HCEC 1CT (cell line): ENCODE measurements around the gene CLDN4.
"Not testable (repeated sequence)": the region's sequence is repeated elsewhere in the genome, so short reads cannot be mapped to it uniquely, and the experiment has no call there.

Experiments
- DNase-seq: peaks from one replicate; pipeline ENCODE4 v3.0.0-alpha.2; 2017

The CLDN4 gene

DNA sequence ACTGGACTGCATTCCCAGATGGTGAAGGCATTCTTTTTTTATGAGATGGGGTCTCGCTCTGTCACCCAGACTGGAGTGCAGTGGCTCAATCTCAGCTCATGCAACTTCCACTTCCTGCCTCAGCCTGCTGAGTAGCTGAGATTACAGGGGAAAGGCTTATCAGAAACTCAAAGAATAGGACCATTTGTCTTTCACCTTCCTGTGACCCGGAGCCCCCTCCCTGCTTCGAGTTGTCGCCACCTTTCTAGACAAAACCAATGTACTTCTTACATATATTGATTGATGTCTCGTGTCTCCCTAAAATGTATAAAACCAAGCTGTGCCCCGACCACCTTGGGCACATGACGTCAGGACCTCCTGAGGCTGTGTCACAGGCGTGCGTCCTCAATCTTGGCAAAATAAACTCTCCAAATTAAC lies 13.3 kb downstream of the CLDN4 start:
- no peak for DNase-seq

DNA sequence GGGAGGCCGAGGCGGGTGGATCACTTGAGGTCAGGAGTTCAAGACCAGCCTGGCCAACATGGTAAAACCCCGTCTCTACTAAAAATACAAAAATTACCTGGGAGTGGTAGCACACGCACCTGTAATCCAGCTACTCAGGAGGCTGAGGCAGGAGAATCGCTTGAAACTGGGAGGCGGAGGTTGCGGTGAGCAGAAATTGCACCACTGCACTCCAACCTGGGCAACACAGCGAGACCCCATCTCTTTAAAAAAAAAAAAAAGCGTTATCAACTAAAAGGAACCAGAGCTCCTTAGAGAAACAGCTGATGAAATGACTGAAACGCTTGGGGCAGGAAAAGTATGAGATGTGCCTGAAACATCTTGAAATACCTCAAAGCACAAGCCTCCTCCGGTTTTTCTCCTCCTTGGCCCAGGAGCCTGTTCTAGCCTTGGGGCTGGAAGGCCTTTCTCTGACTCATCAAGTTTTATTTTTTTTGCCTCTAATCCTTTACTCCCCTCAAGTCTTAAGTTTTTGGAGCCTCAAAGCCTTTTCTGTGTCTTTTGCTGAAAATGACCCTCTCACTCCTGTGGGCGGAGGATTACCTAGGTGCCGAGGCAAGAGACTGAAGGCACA lies 14.2 kb downstream of the CLDN4 start:
- DNase-seq: peak; percentile 26

DNA sequence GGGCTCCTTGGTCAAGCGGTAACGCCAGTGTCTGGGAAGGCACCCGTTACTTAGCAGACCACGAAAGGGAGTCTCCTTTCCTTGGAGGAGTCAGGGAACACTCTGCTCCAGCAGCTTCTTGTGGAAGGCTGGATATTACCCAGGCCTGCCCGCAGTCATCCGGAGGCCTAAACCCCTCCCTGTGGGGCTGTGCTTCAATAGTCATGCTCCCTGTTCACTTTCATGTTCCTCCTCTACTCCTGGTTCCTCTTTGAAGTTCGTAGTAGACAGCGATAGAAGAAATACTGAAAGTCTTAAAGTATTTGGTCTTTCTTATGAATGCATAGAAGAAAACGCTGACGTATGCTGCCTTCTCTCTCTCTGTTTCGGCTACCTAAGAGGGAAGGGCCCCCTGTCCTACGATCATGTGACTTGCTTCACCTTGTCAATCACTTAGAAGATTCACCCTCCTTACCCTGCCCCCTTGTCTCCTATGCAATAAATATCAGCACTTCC lies 15.0 kb downstream of the CLDN4 start:
- not testable (repeated sequence) for DNase-seq

DNA sequence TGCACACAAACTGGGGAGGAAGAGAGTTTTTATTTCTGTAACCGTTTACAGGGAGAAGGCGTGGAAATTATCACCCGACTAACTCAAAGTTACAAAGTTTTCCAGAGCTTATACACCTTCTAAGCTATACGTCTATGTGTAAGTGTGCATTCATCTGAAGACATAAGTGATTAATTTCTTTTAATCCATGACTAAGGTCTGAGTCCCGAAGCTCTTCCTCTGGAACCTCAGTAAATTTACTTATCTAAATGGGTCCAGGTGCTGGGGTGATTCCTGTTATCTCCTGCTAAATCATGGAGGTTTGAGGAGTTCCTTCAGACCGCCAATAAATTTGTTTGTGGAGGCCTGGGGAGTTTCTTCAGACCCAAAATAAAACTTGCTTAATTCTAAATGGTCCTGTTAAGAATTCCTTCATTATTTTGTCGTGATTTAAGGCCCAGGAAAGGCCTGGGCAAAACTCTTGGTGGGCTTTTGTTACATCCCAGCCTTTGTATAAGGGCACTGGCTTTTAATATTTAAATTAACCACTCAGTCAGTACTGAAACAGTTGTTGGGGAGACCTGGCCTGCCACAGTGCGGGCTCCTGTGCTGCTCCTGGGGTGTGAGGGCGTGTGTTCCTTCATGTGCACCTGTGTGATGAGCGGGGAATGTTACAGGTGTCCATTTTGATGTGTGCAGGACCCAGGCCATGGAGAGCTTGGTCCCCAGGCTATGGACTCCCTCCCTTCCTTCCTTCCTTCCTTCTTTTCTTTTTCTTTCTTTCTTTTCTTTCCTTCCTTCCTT lies 17.3 kb downstream of the CLDN4 start:
- no peak for DNase-seq

DNA sequence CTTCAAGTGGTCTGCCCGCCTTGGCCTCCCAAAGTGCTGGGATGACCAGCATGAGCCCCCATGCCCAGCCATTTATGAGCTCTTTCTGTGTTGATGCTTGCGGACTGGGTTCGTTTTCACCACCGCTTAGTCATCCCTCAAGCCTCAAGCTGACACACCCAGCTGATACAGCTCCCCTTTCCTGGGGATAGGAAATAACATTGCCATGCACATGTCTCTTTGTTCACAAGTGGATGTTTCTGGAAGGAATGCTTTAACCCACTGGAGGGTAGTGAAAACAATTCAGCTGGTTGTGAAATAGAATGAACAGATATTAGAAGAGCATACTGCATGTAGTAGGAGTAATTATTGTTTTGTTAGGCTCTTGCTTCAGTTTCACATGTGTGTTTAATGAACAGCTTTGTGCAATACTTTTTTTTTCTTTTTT lies 20.0 kb downstream of the CLDN4 start:
- DNase-seq: peak; percentile 96

DNA sequence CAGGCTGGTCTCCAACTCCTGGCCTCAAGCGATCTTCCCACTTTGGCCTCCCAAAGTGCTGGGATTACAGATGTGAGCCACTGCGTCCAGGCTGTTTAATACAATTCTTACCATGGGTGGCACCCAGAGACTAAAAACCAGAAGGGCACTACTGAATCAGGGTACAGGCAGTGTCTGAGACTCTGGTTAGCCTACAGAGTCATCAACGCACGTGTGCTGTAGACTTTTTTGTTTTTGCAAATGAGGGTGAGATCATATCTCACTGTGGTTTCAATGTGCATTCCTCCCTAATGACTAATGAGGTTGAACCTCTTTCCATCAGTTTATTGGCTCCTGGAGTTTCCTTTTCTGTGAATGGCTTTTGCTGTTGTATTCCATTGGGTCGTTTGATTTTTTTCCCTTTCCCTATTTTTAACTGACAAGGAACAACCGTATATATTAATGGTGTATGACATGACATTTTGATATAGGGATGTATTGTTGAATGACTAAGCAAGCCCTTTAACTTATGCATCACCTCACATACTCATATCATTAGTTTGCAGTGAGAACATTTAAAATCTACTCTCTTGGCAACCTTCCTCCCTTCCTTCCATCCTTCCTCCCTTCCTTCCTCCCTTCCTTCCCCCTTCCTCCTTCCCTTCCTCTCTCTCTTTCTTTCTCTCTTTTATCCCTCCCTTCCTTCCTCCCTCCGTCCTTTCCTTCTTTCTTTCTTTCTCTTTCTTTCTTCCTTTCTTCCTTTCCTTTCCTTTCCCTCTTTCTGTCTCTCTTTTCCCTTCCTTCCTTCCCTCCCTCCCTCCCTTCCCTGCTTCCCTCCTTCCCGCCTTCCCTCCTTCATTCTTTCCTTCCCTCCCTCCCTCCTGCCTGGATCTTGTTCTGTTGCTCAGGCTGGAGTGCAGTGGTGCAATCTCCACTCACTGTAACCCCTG lies 20.9 kb downstream of the CLDN4 start:
- peak; percentile 98 for DNase-seq

DNA sequence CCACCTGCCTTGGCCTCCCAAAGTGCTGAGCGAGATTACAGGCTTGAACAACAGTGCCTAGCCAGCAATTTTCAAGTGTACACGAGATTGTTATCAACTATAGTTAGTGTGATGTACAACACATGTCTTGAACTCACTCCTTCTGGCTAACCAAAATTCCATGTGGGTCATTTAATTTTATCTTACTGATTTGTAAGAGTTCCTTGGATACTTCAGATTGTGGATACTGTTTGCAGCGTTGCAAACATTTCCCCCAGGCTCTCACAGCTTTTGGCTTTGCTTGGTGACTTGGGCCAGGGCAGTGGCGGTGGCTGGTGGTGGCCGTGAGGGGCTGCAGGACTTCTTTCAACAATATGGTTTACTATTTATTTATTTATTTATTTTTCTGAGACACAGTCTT lies 21.7 kb downstream of the CLDN4 start:
- no peak for DNase-seq

DNA sequence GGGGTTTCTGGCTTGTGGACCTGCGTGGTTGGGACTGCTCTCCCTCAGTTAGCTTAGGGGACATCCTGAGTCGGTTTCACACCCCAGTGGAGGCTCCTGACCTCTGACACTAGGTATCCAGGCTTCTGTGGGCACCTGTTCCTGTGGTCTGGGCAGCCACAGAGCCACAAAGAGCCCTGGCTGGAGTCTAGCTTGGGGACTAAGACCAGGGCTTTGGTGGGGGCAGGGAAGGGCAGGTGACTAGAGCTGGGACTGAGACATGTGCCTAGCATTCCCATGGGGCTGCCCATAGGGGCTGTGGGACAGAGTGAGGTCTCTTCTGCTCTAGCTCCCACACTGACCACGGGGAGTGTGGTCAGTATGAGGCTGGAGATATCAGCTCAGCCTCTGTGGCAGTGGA lies 26.1 kb downstream of the CLDN4 start:
- DNase-seq: no peak

DNA sequence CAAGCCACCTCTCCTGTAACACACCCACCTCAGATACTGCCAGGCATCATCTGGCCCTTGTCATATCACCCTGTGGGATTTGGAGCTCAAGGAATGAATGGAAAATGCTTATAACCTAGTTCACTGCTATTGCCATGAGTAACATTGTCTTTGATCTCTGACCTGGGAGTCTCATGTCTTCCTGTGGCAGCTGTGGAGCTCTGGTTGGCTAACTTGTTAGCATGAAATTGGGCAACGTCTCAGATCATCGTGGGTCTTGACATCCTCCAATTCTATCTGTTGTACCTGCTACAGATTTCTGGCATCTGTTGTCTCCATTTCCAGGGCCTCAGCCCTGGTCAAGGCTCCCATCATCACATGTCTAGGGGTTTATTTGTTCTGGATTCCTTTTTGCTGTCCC lies 28.0 kb downstream of the CLDN4 start:
- DNase-seq: peak; percentile 66

DNA sequence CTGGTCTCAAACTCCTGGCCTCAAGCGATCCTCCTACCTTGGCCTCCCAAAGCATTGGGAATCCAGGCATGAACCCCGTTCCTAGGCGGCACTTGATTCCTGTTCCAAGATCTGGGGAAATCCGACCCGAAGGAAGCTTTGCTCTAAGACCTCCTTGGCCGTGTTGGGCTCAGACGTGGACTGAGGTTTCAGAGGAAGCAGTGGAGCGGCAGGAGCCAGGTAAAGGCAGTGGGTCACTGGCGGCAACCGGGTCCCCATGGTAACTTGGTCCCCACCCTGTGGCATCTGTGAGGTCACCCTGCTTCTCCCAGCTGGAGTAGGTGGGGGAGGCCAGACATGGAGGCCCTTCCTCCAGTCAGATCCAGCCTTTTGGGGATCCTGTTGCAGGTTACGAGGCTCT lies 30.1 kb downstream of the CLDN4 start, which contains the start of gene TMEM270:
Gene TMEM270, plus strand, starts transcription at position 301 of the 400 bp plus-strand sequence. Its CDS starts 36 bp downstream, at position 337.
- DNase-seq: no peak

DNA sequence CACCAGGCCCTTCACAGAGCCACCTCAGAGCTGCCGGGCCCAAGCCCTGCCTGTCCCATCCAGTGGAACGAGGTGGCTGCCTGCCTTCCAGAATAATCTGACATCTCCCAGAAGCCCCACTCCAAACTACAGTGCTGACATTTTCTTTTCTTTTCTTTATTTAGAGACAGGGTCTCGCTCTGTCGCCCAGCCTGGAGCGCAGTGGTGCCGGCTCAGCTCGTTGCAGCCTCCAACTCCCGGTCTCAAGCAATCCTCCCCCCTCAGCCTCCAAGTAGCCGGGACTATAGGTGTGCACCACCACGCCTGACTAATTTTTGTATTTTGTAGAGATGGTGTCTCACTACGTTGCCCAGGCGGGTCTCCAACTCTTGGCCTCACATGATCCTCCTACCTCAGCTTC lies 30.5 kb downstream of the CLDN4 start:
- DNase-seq: no peak

DNA sequence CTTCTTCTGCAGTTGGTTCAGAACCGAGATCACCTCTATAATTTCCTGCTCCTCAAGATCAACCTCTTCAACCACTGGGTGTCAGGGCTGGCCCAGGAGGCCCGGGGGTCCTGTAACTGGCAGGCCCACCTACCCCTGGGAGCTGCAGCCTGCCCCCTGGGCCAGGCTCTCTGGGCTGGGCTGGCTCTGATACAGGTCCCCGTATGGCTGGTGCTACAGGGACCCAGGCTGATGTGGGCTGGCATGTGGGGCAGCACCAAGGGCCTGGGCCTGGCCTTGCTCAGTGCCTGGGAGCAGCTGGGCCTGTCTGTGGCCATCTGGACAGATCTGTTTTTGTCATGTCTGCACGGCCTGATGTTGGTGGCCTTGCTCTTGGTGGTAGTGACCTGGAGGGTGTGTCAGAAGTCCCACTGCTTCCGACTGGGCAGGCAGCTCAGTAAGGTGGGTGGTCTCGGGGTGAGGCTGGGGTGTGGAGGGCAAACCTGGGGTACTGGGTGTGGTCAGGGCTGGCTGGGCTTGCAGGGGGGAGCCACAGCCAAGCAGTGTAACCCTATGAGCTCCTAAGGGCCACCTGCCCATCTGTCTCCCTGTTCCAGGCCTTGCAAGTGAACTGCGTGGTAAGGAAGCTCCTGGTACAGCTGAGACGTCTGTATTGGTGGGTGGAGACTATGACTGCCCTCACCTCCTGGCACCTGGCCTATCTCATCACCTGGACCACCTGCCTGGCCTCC lies 34.4 kb downstream of the CLDN4 start:
- no peak for DNase-seq

DNA sequence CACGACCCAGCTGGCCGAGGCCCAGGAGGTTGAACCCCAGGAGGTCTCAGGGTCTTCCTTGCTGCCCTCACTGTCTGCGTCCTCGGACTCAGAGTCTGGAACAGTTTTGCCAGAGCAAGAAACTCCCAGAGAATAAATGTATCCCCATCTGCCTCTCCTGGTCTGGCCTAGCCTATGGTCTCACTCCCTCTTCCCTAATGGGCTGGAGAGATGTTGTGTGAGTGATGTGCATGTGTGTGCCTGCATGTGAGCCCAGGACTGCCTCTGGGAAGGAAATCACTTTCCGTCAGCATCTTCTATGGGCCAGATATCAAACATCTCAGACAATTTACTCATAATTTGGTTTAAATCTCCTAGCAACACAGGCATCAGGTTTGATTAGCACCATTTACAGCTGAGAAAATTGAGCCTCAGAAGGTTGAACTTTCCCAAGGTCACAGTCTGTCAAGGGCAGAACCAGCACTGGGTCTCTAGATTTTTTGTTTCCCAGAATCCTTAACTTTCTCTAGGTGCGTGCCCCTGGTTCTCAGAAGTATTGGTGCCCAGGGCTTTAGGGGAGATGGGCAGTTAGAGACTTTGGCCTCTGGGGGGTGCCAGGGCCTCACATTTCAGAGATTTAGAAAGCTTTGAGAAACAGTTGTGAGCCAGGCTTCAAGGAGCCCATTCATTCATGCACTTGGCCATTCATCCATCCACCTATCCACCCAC lies 35.1 kb downstream of the CLDN4 start:
- peak; percentile 48 for DNase-seq

DNA sequence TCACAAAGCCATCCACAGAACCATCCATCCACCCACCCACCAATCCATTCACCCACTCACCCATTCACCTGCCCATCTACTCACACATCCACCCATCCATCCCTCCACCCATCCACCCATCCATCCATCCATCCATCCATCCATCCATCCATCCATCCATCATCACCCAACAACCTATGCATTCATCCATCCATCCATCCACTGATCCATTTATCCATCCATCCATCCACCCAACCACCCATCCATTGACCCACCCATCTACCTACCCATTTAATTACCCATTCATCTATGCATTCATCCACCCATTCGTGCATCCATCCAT lies 35.6 kb downstream of the CLDN4 start:
- no peak for DNase-seq

DNA sequence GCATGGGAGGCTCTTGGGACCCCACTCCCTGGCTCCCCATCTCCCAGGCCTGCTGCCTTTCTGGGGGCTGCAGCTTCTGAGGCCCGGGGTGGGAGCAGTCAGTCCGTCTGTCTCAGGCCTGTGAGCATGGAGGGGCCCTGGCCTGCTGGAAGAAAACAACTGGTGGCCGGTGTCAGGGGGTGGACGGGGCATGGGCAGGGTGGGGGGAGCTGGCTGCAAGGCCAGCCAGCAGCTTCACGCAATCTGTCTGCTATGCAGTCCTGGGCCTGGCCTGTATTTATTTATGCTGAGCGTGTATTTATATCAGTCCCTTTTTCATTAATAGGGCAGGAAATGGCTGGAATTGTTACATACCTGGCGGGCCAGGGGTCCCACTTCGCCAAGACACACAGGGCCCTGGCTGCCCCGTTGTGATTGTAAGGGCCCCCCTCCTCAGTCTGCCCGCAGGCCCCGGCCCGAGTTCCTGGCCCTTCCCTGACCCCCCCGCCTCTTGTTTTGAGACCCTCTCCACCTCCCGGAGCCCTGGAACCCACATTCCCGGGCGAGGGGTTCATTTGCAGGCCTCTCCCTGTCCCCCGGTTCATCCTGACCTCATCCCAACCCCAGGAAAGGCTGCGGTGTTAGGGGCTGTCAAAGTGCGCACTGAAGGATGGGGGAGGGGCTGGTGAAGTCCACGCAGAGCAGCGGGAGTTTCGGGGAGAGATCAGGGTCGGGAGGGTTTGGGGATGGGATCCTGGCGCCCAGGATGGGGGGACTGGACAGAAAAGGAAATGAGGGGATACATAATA lies 38.4 kb downstream of the CLDN4 start:
- no peak for DNase-seq

DNA sequence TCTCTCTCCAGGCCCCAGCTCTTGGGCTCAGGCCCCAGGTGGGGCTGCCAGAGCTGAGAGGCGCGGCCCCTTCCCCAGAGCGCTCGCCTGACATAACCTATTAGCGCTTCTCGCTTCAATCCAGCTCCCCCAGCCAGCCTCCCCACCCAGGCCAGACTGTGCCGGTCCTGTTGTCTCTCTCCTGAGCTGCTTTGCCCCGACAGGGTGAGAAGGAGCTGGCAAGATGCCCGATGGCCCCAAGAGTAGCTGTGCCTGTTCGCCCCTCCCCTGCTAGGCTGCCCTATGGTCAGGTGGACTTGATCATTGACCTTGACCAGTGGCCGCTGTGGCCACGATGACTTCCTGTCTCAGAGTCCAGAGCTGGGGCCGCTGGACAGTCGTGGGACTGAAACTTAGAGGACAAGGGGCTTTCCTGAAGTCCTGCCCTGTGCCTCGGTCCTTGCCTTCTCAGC lies 39.3 kb downstream of the CLDN4 start:
- DNase-seq: no peak

DNA sequence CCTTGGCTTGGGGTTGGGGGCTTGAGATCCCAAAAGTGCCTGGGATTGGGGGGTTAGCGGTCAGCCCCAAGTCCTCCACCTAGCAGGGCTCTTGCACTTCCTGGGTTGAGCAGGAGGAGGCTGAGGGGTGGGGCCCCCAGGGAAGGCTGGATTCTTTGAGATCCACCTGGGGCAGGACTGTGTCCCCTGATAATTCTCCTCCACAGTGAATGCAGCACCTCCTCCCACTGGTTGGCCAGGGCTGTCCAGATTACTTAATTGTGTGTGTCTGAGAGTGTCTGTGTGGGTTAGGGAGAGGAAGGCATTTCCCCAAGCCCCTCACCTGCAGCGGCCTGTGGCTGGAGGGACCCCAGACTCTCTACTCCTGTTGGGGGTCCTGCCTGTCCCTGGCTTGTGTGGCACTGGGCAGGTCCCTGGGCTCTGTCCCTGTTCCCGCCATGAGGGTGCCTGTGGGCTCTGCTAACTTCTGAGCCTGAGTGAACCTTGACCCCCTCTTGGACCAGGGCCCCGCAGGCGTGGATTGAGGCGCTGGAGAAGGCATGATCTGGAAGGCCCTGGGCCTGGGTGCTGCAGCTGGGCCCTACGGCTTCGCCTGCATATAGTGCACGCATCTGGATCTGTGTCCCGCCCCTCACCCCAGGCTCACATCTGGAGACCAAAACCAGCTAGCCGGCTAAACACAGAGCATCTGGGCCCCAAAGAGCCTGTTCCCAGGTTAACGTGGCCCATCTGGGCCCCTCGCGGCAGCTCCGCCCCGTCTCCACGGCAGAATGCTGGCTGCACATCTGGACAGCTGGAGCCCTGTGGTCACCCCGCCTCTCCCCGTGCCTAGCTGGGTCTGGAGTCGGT lies 40.6 kb downstream of the CLDN4 start:
- no peak for DNase-seq

DNA sequence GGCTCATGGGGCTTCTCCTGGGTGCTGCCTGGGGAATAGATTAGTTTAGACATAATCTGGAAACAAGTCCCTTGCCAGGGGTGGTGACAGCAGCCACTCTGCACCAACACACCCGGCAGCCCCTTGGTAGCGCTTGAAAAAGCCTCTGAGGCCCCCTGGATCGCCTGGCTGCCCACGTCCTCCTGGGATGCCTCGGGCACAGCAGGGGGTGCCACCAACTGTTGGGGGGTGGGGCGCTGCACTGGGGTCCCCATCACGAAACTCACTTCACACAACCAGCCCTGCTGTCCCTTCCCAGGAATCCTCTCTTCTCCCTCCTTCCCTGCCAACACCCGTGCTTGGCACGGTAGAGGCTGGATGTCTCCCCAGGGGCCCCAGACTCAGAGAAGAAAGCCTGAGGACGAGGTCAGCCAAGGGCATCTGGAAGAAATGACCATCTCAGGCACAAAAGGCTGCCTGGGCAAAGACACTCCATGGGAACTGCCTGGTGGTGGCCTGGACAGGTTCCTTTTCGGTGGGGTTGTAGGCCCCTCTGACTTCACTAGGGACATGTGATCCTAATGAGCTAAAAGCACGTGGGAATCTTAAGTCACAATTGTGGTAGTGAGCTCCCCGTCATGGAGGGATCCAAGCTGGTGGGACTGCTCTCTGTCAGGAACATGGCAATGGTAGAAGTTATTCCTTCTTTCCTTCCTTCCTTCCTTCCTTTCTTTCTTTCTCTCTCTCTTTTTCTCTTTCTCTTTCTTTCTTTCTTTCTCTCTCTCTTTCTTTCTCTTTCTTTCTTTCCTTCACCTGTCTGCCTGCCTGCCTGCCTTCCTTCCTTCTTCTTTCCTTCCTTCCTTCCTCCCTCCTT lies 41.5 kb downstream of the CLDN4 start:
- DNase-seq: no peak

DNA sequence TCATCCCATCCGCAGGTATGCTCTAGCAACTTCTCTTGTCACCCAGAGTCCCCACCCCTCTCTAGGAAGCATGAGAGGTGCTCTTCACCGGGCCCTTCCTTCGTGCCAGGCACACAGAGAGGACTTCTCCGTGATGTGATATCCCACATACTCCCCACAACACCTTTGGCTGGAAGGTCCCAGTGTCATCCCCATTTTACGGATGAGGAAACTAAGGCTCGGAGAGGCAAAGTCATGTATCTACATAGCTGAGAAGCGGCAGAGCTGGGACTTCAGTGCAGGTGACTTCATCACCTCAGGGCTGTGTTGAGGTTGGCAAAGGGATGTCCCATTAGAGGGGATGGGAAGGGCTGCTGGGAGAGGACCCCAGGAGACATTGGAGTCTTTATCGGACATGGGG lies 45.6 kb downstream of the CLDN4 start:
- DNase-seq: no peak
